PC-3 (cell line): ENCODE results near the gene TH.

Experiments used
- CTCF ChIP-seq: fragments of 300-600 bp; sonication (generic); conservative IDR thresholded peaks from 2 replicates; pipeline ENCODE4 v1.5.1; 2017; ENCODE audit warnings: antibody characterized with exemption, low read depth, mild to moderate bottlenecking, low read length
- EZH2 ChIP-seq: fragments of 300-600 bp; sonication (generic); IDR thresholded peaks from one replicate; pipeline ENCODE4 v1.6.1; 2017; ENCODE audit warnings: antibody characterized with exemption, mild to moderate bottlenecking, low read length; ENCODE audit not compliant: unreplicated experiment

GRCh38 chr11:2127482-2128129 is 44.0 kb downstream of the TH start:
- TF ChIP-seq CTCF (no peak), EZH2 (no peak)
